ENCODE measurements around the gene VCPKMT. TPM values are rescaled to one million over a fixed set of nuclear protein-coding genes. Genes with fewer than 3 reads are reported as not detected.

The VCPKMT gene
- total RNA-seq, 2 experiments from 2014 or later, result 12.6 to 13.3 TPM

DNA sequence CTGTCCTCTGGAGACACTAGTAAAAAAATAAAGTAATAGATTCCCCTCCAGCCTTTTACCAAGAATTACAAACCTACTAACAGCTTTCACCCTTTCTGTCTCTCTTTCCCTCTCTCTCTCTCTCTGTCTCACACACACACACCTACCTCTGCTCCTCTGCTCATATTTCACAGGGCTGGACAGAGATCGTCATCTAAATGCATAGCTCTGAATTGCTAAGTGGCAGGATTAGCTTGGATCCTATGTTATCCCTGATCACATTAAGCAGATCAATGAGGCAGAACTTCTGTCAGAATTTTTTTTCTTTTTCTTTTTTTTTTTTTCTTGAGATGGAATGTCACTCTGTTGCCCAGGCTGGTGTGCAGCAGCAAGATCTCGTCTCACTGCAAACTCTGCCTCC lies 22.9 kb downstream of the VCPKMT start:
- DNase-seq (ENCODE audit: low spot score), result no peak
- no peaks in the 10 kb centered on the region for H3K9me3 ChIP-seq (ENCODE audit: low read length)
- H4K20me1 ChIP-seq (ENCODE audit: insufficient read depth, low read length), result no peaks in the 10 kb centered on the region
- no peaks in the 10 kb centered on the region for H3K79me2 ChIP-seq (ENCODE audit: insufficient read depth, low read depth, low read length)
- TF ChIP-seq, protein P1, sequence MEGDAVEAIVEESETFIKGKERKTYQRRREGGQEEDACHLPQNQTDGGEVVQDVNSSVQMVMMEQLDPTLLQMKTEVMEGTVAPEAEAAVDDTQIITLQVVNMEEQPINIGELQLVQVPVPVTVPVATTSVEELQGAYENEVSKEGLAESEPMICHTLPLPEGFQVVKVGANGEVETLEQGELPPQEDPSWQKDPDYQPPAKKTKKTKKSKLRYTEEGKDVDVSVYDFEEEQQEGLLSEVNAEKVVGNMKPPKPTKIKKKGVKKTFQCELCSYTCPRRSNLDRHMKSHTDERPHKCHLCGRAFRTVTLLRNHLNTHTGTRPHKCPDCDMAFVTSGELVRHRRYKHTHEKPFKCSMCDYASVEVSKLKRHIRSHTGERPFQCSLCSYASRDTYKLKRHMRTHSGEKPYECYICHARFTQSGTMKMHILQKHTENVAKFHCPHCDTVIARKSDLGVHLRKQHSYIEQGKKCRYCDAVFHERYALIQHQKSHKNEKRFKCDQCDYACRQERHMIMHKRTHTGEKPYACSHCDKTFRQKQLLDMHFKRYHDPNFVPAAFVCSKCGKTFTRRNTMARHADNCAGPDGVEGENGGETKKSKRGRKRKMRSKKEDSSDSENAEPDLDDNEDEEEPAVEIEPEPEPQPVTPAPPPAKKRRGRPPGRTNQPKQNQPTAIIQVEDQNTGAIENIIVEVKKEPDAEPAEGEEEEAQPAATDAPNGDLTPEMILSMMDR (conservative IDR thresholded peaks at IDR 0.05; ENCODE audit: low read length), result no peak
- TF ChIP-seq EZH2phosphoT487 (IDR thresholded peaks at IDR 0.05; ENCODE audit: borderline replicate concordance, low read depth, low read length), result no peak
- POLR2A ChIA-PET, result interaction anchor here (0.7 to 1.5 kb wide), 3 partner anchors 8 to 42 kb away, joined by 3 read pairs; no protein-coding TSS in a partner anchor
- BruUV-seq (replicated peaks), result no TSS peak
- no peaks in the 10 kb centered on the region for H3K9me2 ChIP-seq (ENCODE audit: insufficient read depth, low read length)
- no peak overlapping the region for H3K27ac ChIP-seq (ENCODE audit: low read depth, low read length, poor library complexity, severe bottlenecking)
- H3K4me2 ChIP-seq (ENCODE audit: low read length), result no peak overlapping the region
- H2AFZ ChIP-seq (ENCODE audit: low read length), result no peak overlapping the region
- H3K4me1 ChIP-seq (ENCODE audit: insufficient read depth, low read length, poor library complexity, severe bottlenecking), result peaks cover 20% of the 10 kb centered on the region
- CTCF ChIA-PET (ENCODE audit: unreplicated experiment), result no interaction called here
- intact Hi-C loops (cut with micrococcal nuclease; ENCODE audit: unreplicated experiment), result no loop called here
- no peaks in the 10 kb centered on the region for H3K36me3 ChIP-seq (ENCODE audit: insufficient read depth, low read length)
- no peak overlapping the region for H3K4me3 ChIP-seq (ENCODE audit: low read depth, low read length, poor library complexity, severe bottlenecking)

DNA sequence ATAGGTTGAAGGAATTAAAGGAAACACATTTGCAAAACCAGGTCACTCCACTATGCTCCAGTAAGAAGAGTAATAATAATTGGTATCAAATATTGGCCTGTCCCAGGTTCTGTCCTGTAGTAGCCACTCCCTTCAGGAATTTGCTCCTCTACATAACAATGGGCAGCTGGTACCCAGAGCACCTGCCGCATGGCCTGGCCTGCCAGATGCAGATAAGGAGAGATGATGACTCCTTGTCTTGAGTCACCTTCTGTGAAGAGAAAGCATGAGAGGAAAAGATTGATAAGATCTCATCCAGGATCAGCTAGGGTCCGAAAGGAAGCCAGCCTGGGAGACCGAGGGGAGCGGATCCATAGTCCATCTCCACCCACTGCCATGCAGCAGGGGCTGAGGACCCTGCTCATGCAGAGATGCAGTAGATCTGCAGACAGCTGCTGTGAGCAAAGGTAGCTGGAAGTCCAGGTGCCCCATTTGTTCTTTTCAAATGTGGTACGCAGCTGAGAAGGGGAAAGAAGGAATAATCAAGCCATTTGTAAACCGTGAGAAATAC lies 24.3 kb downstream of the VCPKMT start:
- H3K27ac ChIP-seq (ENCODE audit: low read depth, low read length, poor library complexity, severe bottlenecking), result no peak overlapping the region
- H3K36me3 ChIP-seq (ENCODE audit: insufficient read depth, low read length), result no peaks in the 10 kb centered on the region
- no TSS peak for BruUV-seq (replicated peaks)
- no peak for DNase-seq (ENCODE audit: low spot score)
- no peaks in the 10 kb centered on the region for H4K20me1 ChIP-seq (ENCODE audit: insufficient read depth, low read length)
- H3K4me2 ChIP-seq (ENCODE audit: low read length), result no peak overlapping the region
- H3K79me2 ChIP-seq (ENCODE audit: insufficient read depth, low read depth, low read length), result no peaks in the 10 kb centered on the region
- no peaks in the 10 kb centered on the region for H3K9me3 ChIP-seq (ENCODE audit: low read length)
- no peak for TF ChIP-seq EZH2phosphoT487 (IDR thresholded peaks at IDR 0.05; ENCODE audit: borderline replicate concordance, low read depth, low read length)
- TF ChIP-seq, protein P1 (conservative IDR thresholded peaks at IDR 0.05; ENCODE audit: low read length), result no peak
- ChIA-PET POLR2A (interaction anchor here (0.7 to 1.5 kb wide), 2 partner anchors 10 to 34 kb away, joined by 3 read pairs; no protein-coding TSS in a partner anchor), CTCF (ENCODE audit: unreplicated experiment) (interaction anchor here (1.9 kb wide), 1 partner anchor 230 kb away, joined by 5 read pairs; no protein-coding TSS in a partner anchor)
- H3K4me1 ChIP-seq (ENCODE audit: insufficient read depth, low read length, poor library complexity, severe bottlenecking), result peaks cover 28% of the 10 kb centered on the region
- no peak overlapping the region for H3K4me3 ChIP-seq (ENCODE audit: low read depth, low read length, poor library complexity, severe bottlenecking)
- intact Hi-C loops (cut with micrococcal nuclease; ENCODE audit: unreplicated experiment), result no loop called here
- H3K9me2 ChIP-seq (ENCODE audit: insufficient read depth, low read length), result no peaks in the 10 kb centered on the region
- no peak overlapping the region for H2AFZ ChIP-seq (ENCODE audit: low read length)

DNA sequence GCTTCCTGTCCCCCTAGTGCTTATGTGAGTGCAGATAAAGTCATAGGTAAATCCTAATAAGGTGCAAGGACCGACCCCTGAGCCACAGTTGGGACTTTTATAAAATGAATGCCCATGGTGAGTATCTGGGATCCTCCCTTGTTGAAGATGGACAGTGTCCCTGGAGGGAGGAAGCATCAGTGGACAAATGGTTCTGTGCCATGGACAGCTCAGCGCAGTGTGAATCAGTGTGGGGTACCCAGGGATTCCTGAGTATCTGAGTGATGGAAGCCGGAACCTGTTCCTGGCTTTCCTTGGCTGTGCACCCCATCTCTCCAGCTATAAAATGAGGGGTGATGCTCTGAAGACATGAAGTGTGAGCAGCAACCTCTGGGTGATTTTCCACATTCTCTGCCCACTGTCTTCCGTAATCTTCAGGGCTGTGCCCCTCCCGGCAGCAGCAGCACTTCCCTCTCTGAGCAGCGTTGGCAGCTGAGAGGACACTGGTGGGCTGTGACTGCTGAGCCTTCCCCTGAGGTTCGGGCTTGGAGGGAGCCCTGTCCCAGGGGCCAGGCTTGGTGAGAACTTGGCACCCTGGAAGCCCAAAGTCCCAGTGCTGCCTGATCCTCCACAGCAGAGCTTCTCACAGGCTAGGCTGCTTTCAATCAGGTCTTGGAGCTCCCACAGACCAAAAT lies 25.0 kb downstream of the VCPKMT start:
- H3K4me2 ChIP-seq (ENCODE audit: low read length), result no peak overlapping the region
- peaks cover 30% of the 10 kb centered on the region for H3K4me1 ChIP-seq (ENCODE audit: insufficient read depth, low read length, poor library complexity, severe bottlenecking)
- DNase-seq (ENCODE audit: low spot score), result no peak
- no peak for TF ChIP-seq EZH2phosphoT487 (IDR thresholded peaks at IDR 0.05; ENCODE audit: borderline replicate concordance, low read depth, low read length)
- TF ChIP-seq, protein P1 (conservative IDR thresholded peaks at IDR 0.05; ENCODE audit: low read length), result no peak
- ChIA-PET POLR2A (interaction anchor here (0.5 kb wide), 1 partner anchor 228 kb away, joined by 3 read pairs; no protein-coding TSS in a partner anchor), CTCF (ENCODE audit: unreplicated experiment) (interaction anchor here (1.9 kb wide), 1 partner anchor 229 kb away, joined by 5 read pairs; no protein-coding TSS in a partner anchor)
- no peak overlapping the region for H2AFZ ChIP-seq (ENCODE audit: low read length)
- BruUV-seq (replicated peaks), result no TSS peak
- no peaks in the 10 kb centered on the region for H3K36me3 ChIP-seq (ENCODE audit: insufficient read depth, low read length)
- no peak overlapping the region for H3K27ac ChIP-seq (ENCODE audit: low read depth, low read length, poor library complexity, severe bottlenecking)
- no peaks in the 10 kb centered on the region for H4K20me1 ChIP-seq (ENCODE audit: insufficient read depth, low read length)
- H3K9me2 ChIP-seq (ENCODE audit: insufficient read depth, low read length), result no peaks in the 10 kb centered on the region
- intact Hi-C loops (cut with micrococcal nuclease; ENCODE audit: unreplicated experiment), result no loop called here
- H3K9me3 ChIP-seq (ENCODE audit: low read length), result no peaks in the 10 kb centered on the region
- H3K4me3 ChIP-seq (ENCODE audit: low read depth, low read length, poor library complexity, severe bottlenecking), result no peak overlapping the region
- H3K79me2 ChIP-seq (ENCODE audit: insufficient read depth, low read depth, low read length), result no peaks in the 10 kb centered on the region

Measured in OCI-LY7 (cell line).